PC-9 (cell line): ENCODE data around the gene TBC1D2B.

Experiments
- CTCF ChIP-seq: fragments of 200-600 bp; sonication (generic); conservative IDR thresholded peaks from 2 replicates; pipeline ENCODE4 v1.6.1; 2017; ENCODE audit warnings: mixed run types, antibody characterized with exemption, mild to moderate bottlenecking, moderate library complexity
- EZH2 ChIP-seq: fragments of 200-600 bp; sonication (generic); IDR thresholded peaks from 2 replicates; pipeline ENCODE4 v1.8.0; 2017; ENCODE audit warnings: antibody characterized with exemption, low read depth

- TF ChIP-seq CTCF (peak; percentile 94), EZH2 (no peak)
Observed at GRCh38 chr15:77959432-77959879, 118.1 kb downstream of the TBC1D2B start.
